Keratinocyte (primary cell): ENCODE measurements around the gene ZNF729. TPM values are rescaled to one million over a fixed set of nuclear protein-coding genes. Genes with fewer than 3 reads are reported as not detected.
"Not testable (repeated sequence)": the region's sequence is repeated elsewhere in the genome, so short reads cannot be mapped to it uniquely, and the experiment has no call there.

ENCODE experiments used
- DNase-seq: peaks from one replicate; pipeline ENCODE4 v3.0.0-alpha.2; 2011; ENCODE audit warnings: low read depth, missing footprints, low spot score
- FAIRE-seq: peaks from 2 replicates; lab custom pipeline; 2011; peaks lifted over from hg19 to GRCh38; lab: Jason Lieb, UNC
- H2AFZ ChIP-seq: 2 replicates; pipeline ENCODE4 v1.6.0; 2012; ENCODE audit warnings: low read length, control low read depth, inconsistent platforms; ENCODE audit not compliant: control insufficient read depth
- H3K27ac ChIP-seq: 2 replicates; pipeline ENCODE4 v1.5.1; 2011; ENCODE audit warnings: low read length; ENCODE audit not compliant: control insufficient read depth, insufficient read depth
- H3K27me3 ChIP-seq: 3 replicates; pipeline ENCODE4 v1.6.0; 2011; ENCODE audit warnings: low read length; ENCODE audit not compliant: control insufficient read depth, insufficient read depth; ENCODE audit errors: extremely low read depth
- H3K36me3 ChIP-seq, 2 experiments: 2 replicates in 1 of 2; 3 replicates in 1 of 2; pipeline ENCODE4 v1.5.1; 2011; ENCODE audit warnings: low read length in 2 of 2, mild to moderate bottlenecking in 1 of 2; ENCODE audit not compliant: control insufficient read depth in 2 of 2, insufficient read depth in 2 of 2; ENCODE audit errors: extremely low read depth in 1 of 2
- H3K4me1 ChIP-seq: 3 replicates; pipeline ENCODE4 v1.5.1; 2011; ENCODE audit warnings: low read length; ENCODE audit not compliant: control insufficient read depth, insufficient read depth; ENCODE audit errors: extremely low read depth
- H3K4me2 ChIP-seq: 3 replicates; pipeline ENCODE4 v1.6.0; 2011; ENCODE audit warnings: low read depth, low read length; ENCODE audit not compliant: control insufficient read depth, insufficient read depth; ENCODE audit errors: extremely low read depth
- H3K4me3 ChIP-seq, 3 experiments: fragments of 200-600 bp in 1 of 3; sonication (generic) in 1 of 3; 2 replicates in 2 of 3; 3 replicates in 1 of 3; pipeline ENCODE4 v1.5.1; 2011 to 2016; ENCODE audit warnings: low read length in 3 of 3, mild to moderate bottlenecking in 3 of 3, control low read depth in 2 of 3, inconsistent platforms in 1 of 3, low read depth in 1 of 3, mixed read lengths in 1 of 3, mixed run types in 1 of 3, moderate library complexity in 1 of 3; ENCODE audit not compliant: control insufficient read depth in 2 of 3, insufficient read depth in 2 of 3; ENCODE audit errors: extremely low read depth in 1 of 3
- H3K79me2 ChIP-seq: 2 replicates; pipeline ENCODE4 v1.6.0; 2012; ENCODE audit warnings: low read length; ENCODE audit not compliant: control insufficient read depth, insufficient read depth
- H3K9ac ChIP-seq: 3 replicates; pipeline ENCODE4 v1.6.0; 2011; ENCODE audit warnings: low read length; ENCODE audit not compliant: control insufficient read depth, insufficient read depth; ENCODE audit errors: extremely low read depth
- H3K9me1 ChIP-seq: 3 replicates; pipeline ENCODE4 v1.6.0; 2011; ENCODE audit warnings: low read length; ENCODE audit not compliant: control insufficient read depth, insufficient read depth; ENCODE audit errors: extremely low read depth
- H3K9me3 ChIP-seq: 2 replicates; pipeline ENCODE4 v1.5.1; 2012; ENCODE audit warnings: low read depth, low read length; ENCODE audit not compliant: control insufficient read depth
- H4K20me1 ChIP-seq: 3 replicates; pipeline ENCODE4 v1.6.0; 2011; ENCODE audit warnings: low read length; ENCODE audit not compliant: control insufficient read depth, insufficient read depth; ENCODE audit errors: extremely low read depth
- CTCF ChIP-seq, 3 experiments: IDR thresholded peaks in 1 of 3; conservative IDR thresholded peaks in 1 of 3; optimal IDR thresholded peaks in 1 of 3; 2 replicates in 2 of 3; 3 replicates in 1 of 3; pipeline versions ENCODE3 to v1.5.1; 2011; ENCODE audit warnings: low read length in 3 of 3, mild to moderate bottlenecking in 3 of 3, moderate library complexity in 2 of 3, control low read depth in 1 of 3, inconsistent platforms in 1 of 3; ENCODE audit not compliant: insufficient read depth in 2 of 3; ENCODE audit errors: extremely low read depth in 1 of 3
- EZH2 ChIP-seq: IDR thresholded peaks from one replicate; pipeline ENCODE4 v1.6.1; 2012; ENCODE audit warnings: inconsistent platforms, mild to moderate bottlenecking, low read length, moderate library complexity
- dilution Hi-C: fragments of 300-500 bp; cut with MboI; formaldehyde crosslinking; loops from one replicate; pipeline ENCODE4 v1.7.0; 2020; ENCODE audit warnings: low sequenced_read_pairs; ENCODE audit not compliant: extremely low pct_ligation_motif_present
- polyA plus RNA-seq, 5 experiments: library from polyadenylated mRNA; depleted of rRNA in 3 of 5; stranded (reverse) in 3 of 5; stranded (forward) in 1 of 5; unstranded in 1 of 5; fragments of >200 nt; gene quantifications; 1 replicate in 1 of 5; 2 replicates in 3 of 5; 3 replicates in 1 of 5; pipeline versions ENCODE4 v1.2.1 to v1.2.3, GENCODE V29; 2011 to 2012; ENCODE audit warnings: missing spikeins in 2 of 5, low read depth in 1 of 5, low replicate concordance in 1 of 5

Gene ZNF729
- polyA plus RNA-seq, 1 donor (not counting 4 experiments of a cell fraction or from before 2014, with no cell fraction given): not detected

GRCh38 chr19:22263121-22263520, 23.1 kb upstream of the ZNF729 start:
- H3K27ac ChIP-seq: no peak overlapping the region
- H3K27me3 ChIP-seq: no peaks in the 10 kb centered on the region
- H3K4me1 ChIP-seq: no peaks in the 10 kb centered on the region
- H3K36me3 ChIP-seq: no peaks in the 10 kb centered on the region
- H3K4me2 ChIP-seq: no peak overlapping the region
- no peak overlapping the region for H3K4me3 ChIP-seq
- H3K9me3 ChIP-seq: peaks cover 9% of the 10 kb centered on the region
- H4K20me1 ChIP-seq: no peaks in the 10 kb centered on the region
- TF ChIP-seq EZH2: no peak
- H3K79me2 ChIP-seq: no peaks in the 10 kb centered on the region
- H3K9me1 ChIP-seq: no peaks in the 10 kb centered on the region
- H3K9ac ChIP-seq: no peak overlapping the region
- FAIRE-seq: no peak
- H2AFZ ChIP-seq: no peak overlapping the region
- no peak for DNase-seq
- dilution Hi-C loops: no loop called here

- H2AFZ ChIP-seq, H3K9me3 ChIP-seq, dilution Hi-C loops, H3K36me3 ChIP-seq, H3K9me1 ChIP-seq, H3K4me1 ChIP-seq, H3K4me3 ChIP-seq, FAIRE-seq, H4K20me1 ChIP-seq, H3K27ac ChIP-seq, H3K79me2 ChIP-seq, DNase-seq, H3K4me2 ChIP-seq, H3K27me3 ChIP-seq, H3K9ac ChIP-seq: not testable (repeated sequence)
Observed at GRCh38 chr19:22321554-22321953, 35.3 kb downstream of the ZNF729 start.

GRCh38 chr19:22326219-22326618, 40.0 kb downstream of the ZNF729 start:
- H3K9me3 ChIP-seq: peaks cover 12% of the 10 kb centered on the region
- no peaks in the 10 kb centered on the region for H3K4me1 ChIP-seq
- H3K9ac ChIP-seq: no peak overlapping the region
- FAIRE-seq (no peak), DNase-seq (no peak)
- H3K9me1 ChIP-seq: no peaks in the 10 kb centered on the region
- dilution Hi-C loops: no loop called here
- H3K27me3 ChIP-seq: no peaks in the 10 kb centered on the region
- TF ChIP-seq CTCF (optimal IDR thresholded peaks at IDR 0.05 in 1 of 3, IDR thresholded peaks at IDR 0.05 in 1 of 3, conservative IDR thresholded peaks at IDR 0.05 in 1 of 3; ENCODE audit: extremely low read depth in 1 of 3, insufficient read depth in 2 of 3, low read length in 3 of 3) (no peak), EZH2 (no peak)
- H3K4me3 ChIP-seq: no peak overlapping the region
- H3K27ac ChIP-seq: no peak overlapping the region
- H2AFZ ChIP-seq: no peak overlapping the region
- H3K4me2 ChIP-seq: no peak overlapping the region
- H3K36me3 ChIP-seq: no peaks in the 10 kb centered on the region
- H3K79me2 ChIP-seq: no peaks in the 10 kb centered on the region
- H4K20me1 ChIP-seq: no peaks in the 10 kb centered on the region
